HG02943 (cell line): ENCODE measurements around the gene NARS2.
"Not testable (repeated sequence)": the region's sequence is repeated elsewhere in the genome, so short reads cannot be mapped to it uniquely, and the experiment has no call there.

ENCODE experiments used
- ATAC-seq: cut with Tn5 transposase; IDR thresholded peaks from one replicate; pipeline ENCODE4 v1.9.1; 2021; ENCODE audit warnings: mild to moderate bottlenecking, low read depth, moderate library complexity; ENCODE audit not compliant: unreplicated experiment

NARS2 gene

GRCh38 chr11:78499971-78500370, 74.7 kb downstream of the NARS2 start:
- no peak for ATAC-seq

GRCh38 chr11:78497293-78497692, 77.4 kb downstream of the NARS2 start:
- ATAC-seq: no peak

- ATAC-seq: no peak
Observed at GRCh38 chr11:78493413-78493975, 81.2 kb downstream of the NARS2 start.

GRCh38 chr11:78492973-78493372, 81.7 kb downstream of the NARS2 start:
- no peak for ATAC-seq

- no peak for ATAC-seq
Observed at GRCh38 chr11:78489184-78489583, 85.5 kb downstream of the NARS2 start.

- ATAC-seq: no peak
Observed at GRCh38 chr11:78478536-78478935, 96.1 kb downstream of the NARS2 start.

- no peak for ATAC-seq
Observed at GRCh38 chr11:78476066-78476465, 98.6 kb downstream of the NARS2 start.

GRCh38 chr11:78474451-78474850, 100.2 kb downstream of the NARS2 start:
- ATAC-seq: no peak

GRCh38 chr11:78472905-78473304, 101.8 kb downstream of the NARS2 start:
- no peak for ATAC-seq

GRCh38 chr11:78472382-78472781, 102.3 kb downstream of the NARS2 start:
- no peak for ATAC-seq

- no peak for ATAC-seq
Observed at GRCh38 chr11:78470861-78471442, 103.7 kb downstream of the NARS2 start.

GRCh38 chr11:78469896-78470295, 104.8 kb downstream of the NARS2 start:
- ATAC-seq: no peak

GRCh38 chr11:78467931-78468330, 106.7 kb downstream of the NARS2 start:
- ATAC-seq: no peak

- ATAC-seq: no peak
Observed at GRCh38 chr11:78467370-78467769, 107.3 kb downstream of the NARS2 start.

- peak; percentile 98 for ATAC-seq
Observed at GRCh38 chr11:78465169-78465942, 109.3 kb downstream of the NARS2 start.

- not testable (repeated sequence) for ATAC-seq
Observed at GRCh38 chr11:78464787-78465168, 109.9 kb downstream of the NARS2 start.

- no peak for ATAC-seq
Observed at GRCh38 chr11:78460471-78460870, 114.2 kb downstream of the NARS2 start.

GRCh38 chr11:78459738-78460137, 114.9 kb downstream of the NARS2 start:
- ATAC-seq: no peak

- no peak for ATAC-seq
Observed at GRCh38 chr11:78457448-78457847, 117.2 kb downstream of the NARS2 start.

GRCh38 chr11:78453140-78453935, 121.3 kb downstream of the NARS2 start:
- ATAC-seq: no peak
